ENCODE results near the gene TNS4. TPM values are rescaled to one million over a fixed set of nuclear protein-coding genes. Genes with fewer than 3 reads are reported as not detected.

Gene TNS4
- total RNA-seq, 2 donors from 2014 or later, result 0.89 to 2.5 TPM

GRCh38 chr17:40499551-40500189 is 1.8 kb downstream of the TNS4 start:
- no peaks in the 10 kb centered on the region for H3K36me3 ChIP-seq (ENCODE audit: control insufficient read depth, insufficient read depth, low read length)
- H3K9me3 ChIP-seq (ENCODE audit: control insufficient read depth, low read length), result no peaks in the 10 kb centered on the region
- H3K36me3 Mint-ChIP-seq (ENCODE audit: low read depth), result no peaks in the 10 kb centered on the region
- H3K27me3 Mint-ChIP-seq (ENCODE audit: insufficient read depth), result no peaks in the 10 kb centered on the region
- no peak overlapping the region for H3K9ac ChIP-seq (ENCODE audit: extremely low read depth, low read length, poor library complexity, severe bottlenecking)
- WGBS, 2 experiments (ENCODE audit: insufficient coverage in 1 of 2, insufficient read length in 1 of 2), result 61 to 68% methylated on average over 10 to 17 of the region's 17 CpGs
- no peak overlapping the region for H3K27ac ChIP-seq (ENCODE audit: low read depth, low read length)
- peak; percentile 95 for DNase-seq
- peak overlapping the region; percentile 2 for H3K4me3 Mint-ChIP-seq
- no peak overlapping the region for H3K4me3 ChIP-seq (ENCODE audit: low read length)
- peaks cover 5% of the 10 kb centered on the region for H3K9me3 Mint-ChIP-seq
- peaks cover 20% of the 10 kb centered on the region for H3K4me1 Mint-ChIP-seq
- no peaks in the 10 kb centered on the region for H3K4me1 ChIP-seq (ENCODE audit: control insufficient read depth, insufficient read depth, low read length)
- no peaks in the 10 kb centered on the region for H3K27me3 ChIP-seq (ENCODE audit: control insufficient read depth, insufficient read depth, low read length, poor library complexity, severe bottlenecking)
- TF ChIP-seq CTCF (conservative IDR thresholded peaks at IDR 0.05), result peak; percentile 13
- peak overlapping the region; percentile 52 for H3K27ac Mint-ChIP-seq

GRCh38 chr17:40498281-40499084 is 2.9 kb downstream of the TNS4 start:
- Histone ChIP-seq H3K27me3 (ENCODE audit: control insufficient read depth, insufficient read depth, low read length, poor library complexity, severe bottlenecking) (no peaks in the 10 kb centered on the region), H3K9ac (ENCODE audit: extremely low read depth, low read length, poor library complexity, severe bottlenecking) (no peak overlapping the region), H3K4me1 (ENCODE audit: control insufficient read depth, insufficient read depth, low read length) (no peaks in the 10 kb centered on the region), H3K27ac (ENCODE audit: low read depth, low read length) (no peak overlapping the region), H3K4me3 (ENCODE audit: low read length) (no peak overlapping the region), H3K36me3 (ENCODE audit: control insufficient read depth, insufficient read depth, low read length) (no peaks in the 10 kb centered on the region), H3K9me3 (ENCODE audit: control insufficient read depth, low read length) (no peaks in the 10 kb centered on the region)
- peak overlapping the region; percentile 2 for H3K4me3 Mint-ChIP-seq
- H3K27ac Mint-ChIP-seq, result no peak overlapping the region
- H3K9me3 Mint-ChIP-seq, result peaks cover 5% of the 10 kb centered on the region
- H3K4me1 Mint-ChIP-seq, result peaks cover 20% of the 10 kb centered on the region
- no peaks in the 10 kb centered on the region for H3K27me3 Mint-ChIP-seq (ENCODE audit: insufficient read depth)
- H3K36me3 Mint-ChIP-seq (ENCODE audit: low read depth), result no peaks in the 10 kb centered on the region
- no peak for DNase-seq
- no peak for TF ChIP-seq CTCF (conservative IDR thresholded peaks at IDR 0.05)
- WGBS, 2 experiments (ENCODE audit: insufficient coverage in 1 of 2, insufficient read length in 1 of 2), result 82 to 84% methylated on average over 7 to 9 of the region's 9 CpGs

- Mint-ChIP-seq H3K4me1 (peaks cover 20% of the 10 kb centered on the region), H3K9me3 (peaks cover 5% of the 10 kb centered on the region), H3K36me3 (ENCODE audit: low read depth) (no peaks in the 10 kb centered on the region), H3K27ac (no peak overlapping the region), H3K27me3 (ENCODE audit: insufficient read depth) (no peaks in the 10 kb centered on the region), H3K4me3 (no peak overlapping the region)
- Histone ChIP-seq H3K27me3 (ENCODE audit: control insufficient read depth, insufficient read depth, low read length, poor library complexity, severe bottlenecking) (no peaks in the 10 kb centered on the region), H3K4me1 (ENCODE audit: control insufficient read depth, insufficient read depth, low read length) (no peaks in the 10 kb centered on the region), H3K9ac (ENCODE audit: extremely low read depth, low read length, poor library complexity, severe bottlenecking) (no peak overlapping the region), H3K27ac (ENCODE audit: low read depth, low read length) (no peak overlapping the region), H3K9me3 (ENCODE audit: control insufficient read depth, low read length) (no peaks in the 10 kb centered on the region), H3K4me3 (ENCODE audit: low read length) (no peak overlapping the region), H3K36me3 (ENCODE audit: control insufficient read depth, insufficient read depth, low read length) (no peaks in the 10 kb centered on the region)
- DNase-seq, result no peak
- WGBS, 2 experiments (ENCODE audit: insufficient coverage in 1 of 2, insufficient read length in 1 of 2), result 81 to 93% methylated on average over 2 of the region's 2 CpGs
- no peak for TF ChIP-seq CTCF (conservative IDR thresholded peaks at IDR 0.05)
Observed at GRCh38 chr17:40497695-40498094, 3.7 kb downstream of the TNS4 start.

All from endodermal cell (in vitro differentiated cells).